HG03469 (cell line): Measurements from ENCODE around the gene GPATCH8.
"Not testable (repeated sequence)": the region's sequence is repeated elsewhere in the genome, so short reads cannot be mapped to it uniquely, and the experiment has no call there.

ENCODE experiments used
- ATAC-seq: cut with Tn5 transposase; IDR thresholded peaks from one replicate; pipeline ENCODE4 v1.9.1; 2021; ENCODE audit warnings: mild to moderate bottlenecking, moderate library complexity, moderate number of reproducible peaks; ENCODE audit not compliant: unreplicated experiment

The GPATCH8 gene

DNA sequence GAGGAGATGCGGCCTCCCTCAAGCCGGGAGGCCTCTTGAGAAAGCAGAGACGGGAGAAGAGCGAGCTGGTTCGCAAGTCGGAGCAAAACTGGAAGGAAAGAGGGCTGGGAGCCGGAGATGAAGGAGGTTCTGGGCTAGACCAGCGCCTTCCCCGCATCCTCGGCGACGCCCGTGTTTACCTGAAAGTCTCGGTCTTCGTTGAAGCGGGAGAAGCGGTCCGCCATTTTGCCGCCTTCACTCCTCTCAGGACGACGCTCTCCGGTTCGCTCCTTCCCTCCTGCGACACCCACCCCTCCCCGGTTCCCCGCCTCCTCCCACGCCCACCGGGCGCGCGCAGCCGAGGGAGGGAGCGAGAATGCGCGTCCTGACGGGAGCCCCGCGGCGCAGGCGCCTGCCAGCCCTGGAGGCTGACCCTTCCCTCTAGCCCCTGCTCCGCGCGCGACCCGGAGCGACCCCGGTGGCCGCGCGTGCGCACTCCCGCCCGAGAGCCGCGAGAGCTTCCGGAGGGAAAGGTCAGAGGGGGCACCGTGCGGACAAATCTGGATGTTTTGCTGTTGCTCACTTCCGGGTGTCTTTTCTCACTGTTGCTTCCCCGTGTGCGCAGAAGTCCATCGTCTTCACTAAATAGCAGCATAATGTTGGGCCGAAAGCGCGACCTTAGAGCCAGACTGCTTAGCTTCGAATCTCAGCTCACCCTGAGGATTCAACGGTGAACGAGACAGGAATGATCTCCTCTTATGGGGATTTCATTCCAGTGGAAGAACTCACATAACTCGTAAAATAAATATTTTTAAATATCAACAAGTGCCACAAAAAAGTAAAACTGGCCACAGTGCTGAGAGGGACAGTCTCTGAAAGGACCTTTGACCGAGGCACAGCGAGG, at the start of gene GPATCH8:
GPATCH8 (minus strand) TSS at position 260 of the 883 bp plus-strand sequence; CDS start at position 224, 36 bp downstream.
- peak; percentile 70 for ATAC-seq

DNA sequence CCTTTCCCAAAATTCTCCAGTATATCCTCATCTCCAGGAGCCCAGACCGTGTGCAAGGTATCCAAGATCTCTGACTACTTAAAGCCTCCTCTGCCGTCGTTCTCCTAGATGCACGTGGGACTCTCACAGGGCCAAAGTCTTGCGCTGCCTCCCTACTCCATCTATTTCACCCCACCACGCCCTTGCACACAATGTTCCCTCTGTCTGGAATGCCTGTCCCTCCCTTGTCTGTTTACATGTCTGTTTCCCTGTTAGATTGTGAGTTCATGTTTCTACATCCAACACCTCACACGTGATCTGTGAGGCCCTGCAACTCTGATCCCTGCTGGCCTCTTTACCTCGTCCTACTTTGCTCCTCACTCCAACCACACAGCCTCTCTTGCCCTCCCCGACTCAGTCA, 49.2 kb upstream of the GPATCH8 start:
- no peak for ATAC-seq

- no peak for ATAC-seq
Measured at GRCh38 chr17:44549686-44550085, 46.5 kb upstream of the GPATCH8 start.

- no peak for ATAC-seq
Measured at GRCh38 chr17:44548376-44549230, 45.4 kb upstream of the GPATCH8 start.

- no peak for ATAC-seq
Measured at GRCh38 chr17:44547625-44548267, 44.5 kb upstream of the GPATCH8 start.

DNA sequence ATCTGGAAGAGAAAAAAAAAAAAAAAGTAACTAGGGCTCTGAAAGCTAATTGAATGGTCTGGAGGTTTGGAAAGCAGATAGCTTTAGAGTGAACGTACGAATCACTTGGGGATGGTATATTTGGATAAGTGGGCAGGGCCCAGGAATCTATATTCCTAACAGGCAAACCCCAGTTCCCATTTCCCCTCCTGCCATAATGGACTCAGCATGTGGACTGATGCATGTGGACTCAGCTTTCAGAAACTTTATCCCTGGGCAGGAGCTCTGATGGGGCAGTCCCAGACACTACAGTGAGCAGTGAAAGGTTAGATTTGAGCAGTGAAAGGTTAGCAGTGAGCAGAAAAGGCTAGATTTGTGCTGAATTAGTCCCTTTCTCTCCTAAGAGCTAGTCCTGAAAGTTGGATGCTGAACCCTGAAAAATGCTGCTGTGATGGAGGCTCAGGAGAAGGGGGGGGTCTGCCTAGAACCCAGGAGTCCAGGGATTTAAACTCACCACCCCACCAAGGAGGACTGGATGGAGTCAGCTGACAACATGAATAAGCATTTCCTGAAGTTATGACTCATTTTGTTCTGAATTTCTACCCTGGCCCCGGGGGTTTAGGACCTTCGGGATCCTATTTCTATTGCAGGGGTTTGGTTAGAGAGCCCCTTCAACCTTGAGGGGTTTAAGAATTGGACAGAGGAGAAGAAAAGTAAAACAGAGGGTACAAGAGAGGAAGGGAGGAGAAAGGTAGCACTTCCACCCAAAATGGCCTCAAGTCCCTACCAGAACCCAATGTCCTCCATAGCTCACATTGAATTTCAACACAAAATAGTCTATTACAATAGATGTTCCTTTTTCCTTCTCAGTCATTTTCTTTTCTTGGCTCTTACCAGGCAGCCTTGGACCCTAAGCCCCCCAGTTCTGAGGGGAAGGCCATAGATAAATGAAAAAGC, 43.7 kb upstream of the GPATCH8 start:
- no peak for ATAC-seq

DNA sequence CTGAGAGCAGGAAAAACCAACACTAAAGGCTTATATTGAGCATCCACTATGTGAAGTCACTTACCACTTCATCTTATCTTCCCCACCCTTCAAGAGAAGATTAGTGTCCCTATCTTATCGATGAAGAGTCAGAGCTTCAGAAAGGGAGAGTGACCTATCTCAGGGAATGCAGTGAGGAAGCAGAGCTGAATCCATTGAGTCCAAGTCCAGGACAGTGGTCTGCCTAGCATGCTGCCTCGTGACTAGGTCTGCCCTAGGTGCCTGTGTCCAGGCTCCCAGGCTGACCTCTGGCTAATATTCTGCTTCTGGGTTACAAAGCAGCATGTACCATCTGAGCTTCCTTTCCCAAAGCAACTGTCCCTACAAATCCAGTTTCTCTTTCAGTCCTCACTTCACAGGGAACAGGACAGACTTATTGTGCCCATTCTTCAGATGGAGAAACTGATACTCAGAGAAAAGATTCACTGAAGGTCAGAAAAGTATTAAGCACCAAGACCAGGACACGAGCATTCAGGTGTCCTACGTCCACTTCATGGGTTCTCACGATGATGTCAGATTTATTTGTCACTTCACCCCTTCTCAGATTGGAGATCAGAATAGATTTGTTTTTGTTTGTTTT, 40.8 kb upstream of the GPATCH8 start:
- no peak for ATAC-seq

DNA sequence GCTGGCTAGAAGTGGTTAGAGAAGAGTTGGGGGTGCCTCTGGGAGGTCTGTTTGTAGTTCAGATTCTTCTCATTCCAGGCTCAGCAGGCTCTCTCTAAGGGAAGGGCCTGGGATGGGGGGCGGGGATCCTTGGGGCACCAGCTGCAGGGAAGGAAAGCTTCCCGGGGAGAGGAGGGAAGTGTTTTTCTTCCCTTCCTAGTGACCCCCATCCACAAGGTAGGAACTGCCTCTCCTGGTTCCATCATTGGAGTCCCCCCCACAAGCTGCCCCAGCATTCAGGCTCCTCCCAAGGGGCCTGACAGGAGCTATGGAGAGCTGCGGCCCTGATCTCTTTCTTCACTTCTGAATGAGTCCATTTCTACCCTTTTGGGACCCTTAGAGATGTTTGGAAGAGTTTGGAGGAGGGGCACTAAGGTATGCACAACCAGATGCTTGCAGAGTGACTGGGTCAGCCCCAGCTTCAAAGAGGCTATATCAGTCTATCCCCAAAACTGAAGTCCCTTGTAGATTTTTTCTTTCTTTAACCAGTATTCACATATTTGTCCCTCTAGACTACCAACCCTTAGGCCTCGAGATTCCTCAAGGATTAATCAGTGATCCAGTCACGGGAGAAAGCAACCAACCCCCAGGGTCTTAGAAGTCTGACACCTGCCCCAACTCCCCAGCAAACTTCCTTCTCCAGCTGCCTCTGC, 40.2 kb upstream of the GPATCH8 start:
- no peak for ATAC-seq

- ATAC-seq, result no peak
Measured at GRCh38 chr17:44541884-44542581, 38.8 kb upstream of the GPATCH8 start.

DNA sequence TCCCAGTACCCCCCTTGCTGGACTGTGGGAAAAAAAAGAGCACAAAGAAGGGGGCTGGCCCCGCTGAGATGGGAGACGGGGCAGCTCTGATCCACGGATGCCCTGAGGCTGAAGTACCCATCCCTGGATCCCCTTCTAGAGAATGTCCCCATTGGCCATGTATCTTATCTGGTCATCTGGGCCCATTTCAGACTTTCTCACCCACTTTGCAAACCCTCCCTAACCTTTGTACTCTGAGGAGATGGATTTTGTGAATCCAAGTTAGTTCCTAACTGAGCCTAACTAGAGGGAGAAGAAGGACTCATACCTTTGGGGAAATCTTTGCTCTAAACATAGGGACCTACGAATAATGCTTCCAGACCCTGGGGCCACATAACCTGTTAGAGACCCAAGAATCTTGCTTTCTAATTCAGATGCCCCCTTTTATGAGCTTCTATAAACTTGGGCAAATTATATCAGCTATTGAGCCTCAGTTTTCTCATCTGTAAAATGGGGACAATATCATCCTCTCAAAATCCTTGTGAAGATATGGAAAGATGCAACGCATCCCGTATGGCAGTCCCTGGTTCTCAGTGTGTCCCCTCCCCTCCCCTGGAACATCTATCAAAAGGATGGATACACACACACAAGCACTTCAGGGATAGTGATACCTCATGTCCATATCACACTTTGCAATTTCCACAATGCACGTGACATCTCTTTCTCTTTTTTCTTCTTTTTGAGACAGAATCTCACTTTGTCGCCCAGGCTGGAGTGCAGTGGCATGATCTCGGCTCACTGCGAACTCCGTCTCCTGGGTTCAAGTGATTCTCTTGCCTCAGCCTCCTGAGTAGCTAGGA, 37.3 kb upstream of the GPATCH8 start:
- no peak for ATAC-seq

DNA sequence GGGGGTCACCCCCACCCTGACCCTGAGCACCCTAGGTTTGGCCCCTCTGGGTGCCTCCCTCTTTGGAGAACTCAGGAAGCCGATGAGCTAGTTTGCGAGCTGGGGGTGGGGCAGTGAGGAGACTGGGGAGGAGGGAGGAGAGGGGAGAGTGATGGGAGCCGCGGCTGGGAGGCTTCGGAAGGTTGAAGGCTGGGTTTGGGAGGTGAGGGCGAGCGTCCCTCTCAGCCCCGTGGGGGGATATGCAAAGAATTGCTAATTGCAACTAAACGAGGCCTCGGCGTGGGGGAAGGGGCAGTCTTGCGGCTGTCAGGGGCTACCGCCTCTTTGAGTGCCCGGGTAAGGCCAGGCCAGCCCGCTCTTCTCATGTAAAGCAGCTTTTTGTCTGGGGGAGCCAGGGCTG, 36.5 kb upstream of the GPATCH8 start:
- ATAC-seq, result no peak

GRCh38 chr17:44537922-44538321, 34.7 kb upstream of the GPATCH8 start:
- not testable (repeated sequence) for ATAC-seq

DNA sequence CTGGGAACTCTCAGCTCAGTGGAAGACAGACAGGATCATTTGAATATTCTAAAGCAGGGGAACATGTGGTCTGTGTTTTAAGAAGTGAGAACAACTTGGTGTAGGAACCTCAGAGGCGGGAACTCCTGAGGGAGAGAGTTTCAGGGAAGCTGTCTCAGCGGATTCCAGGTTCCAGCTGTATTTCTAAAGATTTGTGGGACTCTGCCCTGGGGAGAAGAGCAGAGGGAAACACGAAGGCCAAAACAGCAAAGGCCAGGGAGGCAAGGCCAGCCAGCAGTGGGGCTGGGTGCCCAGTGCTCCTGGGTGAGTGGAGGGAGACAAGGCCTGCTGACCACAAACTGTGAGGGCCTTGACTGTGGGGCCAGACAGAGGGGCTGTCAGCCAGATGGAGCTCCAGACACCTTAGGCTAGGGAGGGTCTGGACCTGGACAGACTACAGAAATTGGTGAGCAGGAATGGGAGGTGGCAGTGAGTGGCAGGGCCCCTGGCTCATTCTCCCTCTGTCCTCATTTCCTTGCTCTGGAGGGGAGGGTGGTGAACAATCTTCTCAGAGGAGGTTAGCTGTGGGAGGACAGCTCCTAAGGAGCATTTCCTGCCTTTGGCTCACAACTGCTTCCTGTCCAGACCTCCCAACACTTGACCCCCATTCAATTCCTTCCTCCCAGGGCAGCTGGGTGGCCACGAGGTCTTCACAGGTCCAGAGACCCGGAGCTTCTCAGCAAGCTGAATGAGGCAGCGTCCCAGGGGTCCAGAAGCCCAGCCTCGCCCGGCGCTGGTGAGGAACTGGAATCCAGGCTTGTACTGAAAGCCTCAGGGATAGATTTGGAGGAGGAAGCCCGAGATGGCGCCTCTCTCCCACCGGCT, 33.1 kb upstream of the GPATCH8 start:
- ATAC-seq, result no peak

DNA sequence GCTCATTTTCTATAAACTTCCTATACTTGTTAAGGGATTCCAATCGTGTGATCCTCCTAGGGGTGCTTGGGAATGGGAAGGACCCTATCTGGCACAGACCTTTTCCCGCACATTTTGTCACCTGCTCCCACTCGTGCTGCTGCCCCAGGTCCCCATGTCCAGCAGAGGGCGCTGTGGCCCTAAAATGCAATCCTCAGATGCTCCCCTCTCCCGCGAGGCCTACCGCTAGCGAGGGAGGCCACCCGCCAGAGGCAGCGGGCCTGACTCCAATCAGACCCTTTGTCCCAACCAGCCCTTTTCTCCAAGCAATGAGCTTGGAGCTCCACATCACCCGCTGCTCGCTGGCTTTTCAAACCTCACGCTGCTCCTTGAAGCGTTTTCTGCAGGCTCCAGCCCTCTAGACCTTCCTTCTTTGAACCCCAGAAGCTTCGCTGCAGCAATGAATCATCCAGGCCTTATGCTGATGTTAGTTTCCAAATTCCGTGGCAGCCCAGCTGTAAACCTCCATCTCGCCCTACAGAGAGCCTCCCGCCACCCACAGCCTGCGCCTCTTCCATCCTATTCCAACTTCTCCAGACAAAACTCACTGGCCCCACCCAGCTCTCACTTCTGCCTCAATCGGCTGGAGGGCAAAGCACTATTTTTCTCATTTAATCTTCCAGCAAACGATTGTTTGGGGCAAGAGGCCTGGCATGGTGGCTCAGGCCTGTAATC, 30.5 kb upstream of the GPATCH8 start:
- ATAC-seq, result no peak

GRCh38 chr17:44530896-44531418, 27.8 kb upstream of the GPATCH8 start:
- ATAC-seq, result no peak

DNA sequence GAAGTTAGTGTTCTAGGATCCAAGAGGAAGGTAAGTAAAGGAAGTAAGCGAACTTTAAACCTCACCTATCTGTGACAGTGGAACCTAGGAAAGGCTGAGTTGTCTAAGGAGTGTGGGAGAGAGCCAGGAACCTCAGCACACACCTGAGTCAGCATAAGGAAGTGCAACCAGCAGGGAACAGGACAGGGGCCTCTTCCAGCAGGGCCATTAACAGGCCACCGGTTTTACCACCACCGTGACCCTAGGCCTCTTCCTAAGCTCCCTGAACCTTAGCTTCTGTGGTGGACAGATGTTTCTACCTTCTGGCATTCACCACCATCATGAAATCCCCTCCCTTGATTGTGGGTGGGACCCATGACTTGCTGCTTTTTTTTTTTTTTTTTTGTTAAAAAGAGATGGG, 26.7 kb upstream of the GPATCH8 start:
- no peak for ATAC-seq
